ENCODE results near the gene CELF4.

The CELF4 gene

GRCh38 chr18:37346048-37346447, 219.6 kb downstream of the CELF4 start:
- ATAC-seq (ENCODE audit: low read depth) (no peak), DNase-seq (ENCODE audit: low spot score) (no peak)
- no peak for TF ChIP-seq CTCF (IDR thresholded peaks at IDR 0.05; ENCODE audit: poor library complexity, severe bottlenecking)
- Histone ChIP-seq H3K27ac (ENCODE audit: poor library complexity, severe bottlenecking) (no peak overlapping the region), H3K4me3 (ENCODE audit: severe bottlenecking) (no peak overlapping the region), H3K9me3 (ENCODE audit: severe bottlenecking) (no peaks in the 10 kb centered on the region), H3K27me3 (ENCODE audit: insufficient read depth, poor library complexity, severe bottlenecking) (peaks cover 7% of the 10 kb centered on the region), H3K4me1 (ENCODE audit: insufficient read depth, poor library complexity, severe bottlenecking) (no peaks in the 10 kb centered on the region), H3K36me3 (ENCODE audit: low read depth) (no peaks in the 10 kb centered on the region)

GRCh38 chr18:37343542-37343851, 222.1 kb downstream of the CELF4 start:
- peak; percentile 40 for ATAC-seq (ENCODE audit: low read depth)
- Histone ChIP-seq H3K4me3 (ENCODE audit: severe bottlenecking) (no peak overlapping the region), H3K27ac (ENCODE audit: poor library complexity, severe bottlenecking) (no peak overlapping the region), H3K36me3 (ENCODE audit: low read depth) (no peaks in the 10 kb centered on the region), H3K4me1 (ENCODE audit: insufficient read depth, poor library complexity, severe bottlenecking) (no peaks in the 10 kb centered on the region), H3K9me3 (ENCODE audit: severe bottlenecking) (no peaks in the 10 kb centered on the region), H3K27me3 (ENCODE audit: insufficient read depth, poor library complexity, severe bottlenecking) (peaks cover 7% of the 10 kb centered on the region)
- TF ChIP-seq CTCF (IDR thresholded peaks at IDR 0.05; ENCODE audit: poor library complexity, severe bottlenecking) = peak; percentile 53
- no peak for DNase-seq (ENCODE audit: low spot score)

GRCh38 chr18:37341473-37342086, 224.0 kb downstream of the CELF4 start:
- no peak for TF ChIP-seq CTCF (IDR thresholded peaks at IDR 0.05; ENCODE audit: poor library complexity, severe bottlenecking)
- Histone ChIP-seq H3K36me3 (ENCODE audit: low read depth) (no peaks in the 10 kb centered on the region), H3K9me3 (ENCODE audit: severe bottlenecking) (no peaks in the 10 kb centered on the region), H3K27me3 (ENCODE audit: insufficient read depth, poor library complexity, severe bottlenecking) (peaks cover 7% of the 10 kb centered on the region), H3K4me1 (ENCODE audit: insufficient read depth, poor library complexity, severe bottlenecking) (no peaks in the 10 kb centered on the region), H3K4me3 (ENCODE audit: severe bottlenecking) (no peak overlapping the region), H3K27ac (ENCODE audit: poor library complexity, severe bottlenecking) (no peak overlapping the region)
- ATAC-seq (ENCODE audit: low read depth) (no peak), DNase-seq (ENCODE audit: low spot score) (no peak)

GRCh38 chr18:37341016-37341415, 224.6 kb downstream of the CELF4 start:
- H3K27ac ChIP-seq (ENCODE audit: poor library complexity, severe bottlenecking) = no peak overlapping the region
- peaks cover 7% of the 10 kb centered on the region for H3K27me3 ChIP-seq (ENCODE audit: insufficient read depth, poor library complexity, severe bottlenecking)
- DNase-seq (ENCODE audit: low spot score) (no peak), ATAC-seq (ENCODE audit: low read depth) (no peak)
- TF ChIP-seq CTCF (IDR thresholded peaks at IDR 0.05; ENCODE audit: poor library complexity, severe bottlenecking) = no peak
- no peaks in the 10 kb centered on the region for H3K4me1 ChIP-seq (ENCODE audit: insufficient read depth, poor library complexity, severe bottlenecking)
- no peaks in the 10 kb centered on the region for H3K36me3 ChIP-seq (ENCODE audit: low read depth)
- no peak overlapping the region for H3K4me3 ChIP-seq (ENCODE audit: severe bottlenecking)
- no peaks in the 10 kb centered on the region for H3K9me3 ChIP-seq (ENCODE audit: severe bottlenecking)

GRCh38 chr18:37339701-37340215, 225.8 kb downstream of the CELF4 start:
- Histone ChIP-seq H3K36me3 (ENCODE audit: low read depth) (no peaks in the 10 kb centered on the region), H3K9me3 (ENCODE audit: severe bottlenecking) (no peaks in the 10 kb centered on the region), H3K27me3 (ENCODE audit: insufficient read depth, poor library complexity, severe bottlenecking) (peaks cover 7% of the 10 kb centered on the region), H3K4me1 (ENCODE audit: insufficient read depth, poor library complexity, severe bottlenecking) (no peaks in the 10 kb centered on the region), H3K4me3 (ENCODE audit: severe bottlenecking) (no peak overlapping the region), H3K27ac (ENCODE audit: poor library complexity, severe bottlenecking) (no peak overlapping the region)
- no peak for ATAC-seq (ENCODE audit: low read depth)
- TF ChIP-seq CTCF (IDR thresholded peaks at IDR 0.05; ENCODE audit: poor library complexity, severe bottlenecking) = no peak
- DNase-seq (ENCODE audit: low spot score) = no peak

Data from RWPE2 (cell line).